ENCODE results near the gene PDE8B. TPM values are rescaled to one million over a fixed set of nuclear protein-coding genes. Genes with fewer than 3 reads are reported as not detected.

Gene PDE8B
- total RNA-seq, 1 donor from 2014 or later = 7.8 TPM

GRCh38 chr5:77168161-77168878, 42.2 kb upstream of the PDE8B start:
- no peak for DNase-seq (ENCODE audit: low spot score)
- Mint-ChIP-seq H3K4me3 (ENCODE audit: unreplicated experiment) (no peak overlapping the region), H3K9me3 (ENCODE audit: unreplicated experiment) (no peaks in the 10 kb centered on the region), H3K4me1 (ENCODE audit: unreplicated experiment) (peaks cover 7% of the 10 kb centered on the region), H3K36me3 (ENCODE audit: low read depth, unreplicated experiment) (no peaks in the 10 kb centered on the region), H3K27me3 (ENCODE audit: unreplicated experiment) (peaks cover 2% of the 10 kb centered on the region), H3K27ac (ENCODE audit: unreplicated experiment) (no peak overlapping the region)
- TF ChIP-seq, protein P1, sequence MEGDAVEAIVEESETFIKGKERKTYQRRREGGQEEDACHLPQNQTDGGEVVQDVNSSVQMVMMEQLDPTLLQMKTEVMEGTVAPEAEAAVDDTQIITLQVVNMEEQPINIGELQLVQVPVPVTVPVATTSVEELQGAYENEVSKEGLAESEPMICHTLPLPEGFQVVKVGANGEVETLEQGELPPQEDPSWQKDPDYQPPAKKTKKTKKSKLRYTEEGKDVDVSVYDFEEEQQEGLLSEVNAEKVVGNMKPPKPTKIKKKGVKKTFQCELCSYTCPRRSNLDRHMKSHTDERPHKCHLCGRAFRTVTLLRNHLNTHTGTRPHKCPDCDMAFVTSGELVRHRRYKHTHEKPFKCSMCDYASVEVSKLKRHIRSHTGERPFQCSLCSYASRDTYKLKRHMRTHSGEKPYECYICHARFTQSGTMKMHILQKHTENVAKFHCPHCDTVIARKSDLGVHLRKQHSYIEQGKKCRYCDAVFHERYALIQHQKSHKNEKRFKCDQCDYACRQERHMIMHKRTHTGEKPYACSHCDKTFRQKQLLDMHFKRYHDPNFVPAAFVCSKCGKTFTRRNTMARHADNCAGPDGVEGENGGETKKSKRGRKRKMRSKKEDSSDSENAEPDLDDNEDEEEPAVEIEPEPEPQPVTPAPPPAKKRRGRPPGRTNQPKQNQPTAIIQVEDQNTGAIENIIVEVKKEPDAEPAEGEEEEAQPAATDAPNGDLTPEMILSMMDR (IDR thresholded peaks at IDR 0.05; ENCODE audit: unreplicated experiment) = no peak

DNA sequence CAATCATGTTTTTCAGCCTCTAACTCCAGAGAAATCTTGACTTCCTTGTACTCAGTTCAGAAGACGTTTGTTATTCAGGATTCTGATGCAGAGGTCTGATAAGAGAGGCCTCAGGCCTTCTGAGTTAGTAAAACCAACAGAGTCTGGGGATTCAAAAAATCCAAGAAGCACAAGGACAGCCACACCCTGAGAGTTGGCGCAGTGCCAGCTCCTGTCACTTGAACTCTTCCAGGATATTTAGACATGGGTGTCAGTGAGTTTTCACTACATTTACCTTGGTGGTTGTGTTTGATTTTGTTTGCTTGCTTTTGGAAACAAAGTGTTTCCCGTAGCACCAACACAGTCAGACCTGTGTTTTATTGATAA, 41.6 kb upstream of the PDE8B start:
- Mint-ChIP-seq H3K4me1 (ENCODE audit: unreplicated experiment) (peaks cover 7% of the 10 kb centered on the region), H3K36me3 (ENCODE audit: low read depth, unreplicated experiment) (no peaks in the 10 kb centered on the region), H3K27ac (ENCODE audit: unreplicated experiment) (no peak overlapping the region), H3K9me3 (ENCODE audit: unreplicated experiment) (no peaks in the 10 kb centered on the region), H3K4me3 (ENCODE audit: unreplicated experiment) (no peak overlapping the region), H3K27me3 (ENCODE audit: unreplicated experiment) (peaks cover 2% of the 10 kb centered on the region)
- DNase-seq (ENCODE audit: low spot score) = no peak
- TF ChIP-seq, protein P1 (IDR thresholded peaks at IDR 0.05; ENCODE audit: unreplicated experiment) = no peak

GRCh38 chr5:77170196-77170890, 40.1 kb upstream of the PDE8B start:
- Mint-ChIP-seq H3K4me1 (ENCODE audit: unreplicated experiment) (peaks cover 7% of the 10 kb centered on the region), H3K27ac (ENCODE audit: unreplicated experiment) (no peak overlapping the region), H3K36me3 (ENCODE audit: low read depth, unreplicated experiment) (no peaks in the 10 kb centered on the region), H3K9me3 (ENCODE audit: unreplicated experiment) (no peaks in the 10 kb centered on the region), H3K27me3 (ENCODE audit: unreplicated experiment) (peaks cover 2% of the 10 kb centered on the region), H3K4me3 (ENCODE audit: unreplicated experiment) (no peak overlapping the region)
- DNase-seq (ENCODE audit: low spot score) = no peak
- TF ChIP-seq, protein P1 (IDR thresholded peaks at IDR 0.05; ENCODE audit: unreplicated experiment) = no peak

DNA sequence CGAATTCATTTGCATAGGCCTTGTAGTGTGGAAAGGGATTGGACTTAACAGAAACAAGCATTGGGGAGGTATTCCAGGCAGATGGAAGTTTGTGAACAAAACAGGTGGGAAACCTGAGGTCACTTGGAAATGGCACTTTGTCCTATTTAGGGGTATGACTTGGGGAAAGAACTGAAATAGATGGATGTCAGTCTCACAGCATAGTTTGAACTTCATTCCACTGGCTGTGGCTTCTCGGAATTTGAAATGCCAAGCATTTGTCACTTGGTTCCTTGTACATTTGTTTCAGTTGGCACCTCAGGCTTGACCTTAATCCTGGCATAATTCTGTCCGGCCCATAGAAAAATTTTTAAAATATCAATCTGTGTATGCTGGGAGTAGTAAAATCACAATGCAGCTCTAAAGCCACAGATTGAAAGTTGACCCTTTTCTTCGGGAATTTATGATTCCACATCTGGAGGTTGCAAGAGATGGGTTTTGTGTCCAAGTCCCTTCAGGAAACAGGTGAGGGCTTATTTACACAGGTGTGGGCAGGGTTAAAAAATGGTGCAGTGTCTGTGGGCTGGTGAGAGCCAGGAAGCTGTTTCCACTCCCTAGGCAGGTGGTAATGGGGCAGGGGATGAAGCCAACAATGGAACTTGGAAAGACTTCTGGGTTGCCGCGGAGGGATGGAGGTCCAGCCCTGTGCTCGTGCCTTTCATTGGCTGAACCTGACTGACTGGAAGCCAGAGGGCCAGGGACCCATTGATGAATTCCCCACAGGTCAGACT, 39.2 kb upstream of the PDE8B start:
- TF ChIP-seq, protein P1 (IDR thresholded peaks at IDR 0.05; ENCODE audit: unreplicated experiment) = no peak
- H3K9me3 Mint-ChIP-seq (ENCODE audit: unreplicated experiment) = no peaks in the 10 kb centered on the region
- H3K27ac Mint-ChIP-seq (ENCODE audit: unreplicated experiment) = no peak overlapping the region
- H3K4me1 Mint-ChIP-seq (ENCODE audit: unreplicated experiment) = peaks cover 7% of the 10 kb centered on the region
- peaks cover 2% of the 10 kb centered on the region for H3K27me3 Mint-ChIP-seq (ENCODE audit: unreplicated experiment)
- H3K36me3 Mint-ChIP-seq (ENCODE audit: low read depth, unreplicated experiment) = no peaks in the 10 kb centered on the region
- no peak overlapping the region for H3K4me3 Mint-ChIP-seq (ENCODE audit: unreplicated experiment)
- no peak for DNase-seq (ENCODE audit: low spot score)

Data from endothelial cell (in vitro differentiated cells).